Astrocyte (in vitro differentiated cells and primary cell): ENCODE data around the gene IFI44L.

ENCODE experiments used
- CTCF ChIP-seq: IDR thresholded peaks from 2 replicates; pipeline ENCODE4 v1.5.1; 2011; ENCODE audit warnings: low read depth, mild to moderate bottlenecking, inconsistent platforms, low read length, moderate library complexity; ENCODE audit not compliant: insufficient read depth
- EZH2 ChIP-seq: IDR thresholded peaks from 2 replicates; pipeline ENCODE4 v1.6.1; 2012; ENCODE audit warnings: mild to moderate bottlenecking, low read length, inconsistent platforms; ENCODE audit not compliant: insufficient read depth

GRCh38 chr1:78619032-78619431 lies 1.2 kb upstream of the IFI44L start:
- TF ChIP-seq CTCF (no peak), EZH2 (no peak)
